Endothelial cell of umbilical vein (primary cell): ENCODE data around the gene TREM2. TPM values are rescaled to one million over a fixed set of nuclear protein-coding genes. Genes with fewer than 3 reads are reported as not detected.

Experiments used
- BruUV-seq: library from RNA; stranded (reverse); fragments of 400-500 nt; replicated peaks from 2 replicates; lab custom pipeline; 2021; lab: Mats Ljungman, UMichigan
- CTCF ChIA-PET: fragments of 300-600, 350-600 bp; sonication (Branson Sonifier 250); formaldehyde crosslinking; loops from one replicate; lab custom pipeline; 2021; ENCODE audit warnings: antibody characterized with exemption, inconsistent platforms; lab: Charles Lee
- POLR2A ChIA-PET: fragments of 300-600, 350-600 bp; sonication (Branson Sonifier 250); formaldehyde crosslinking; loops from one replicate; lab custom pipeline; 2021; ENCODE audit warnings: antibody characterized with exemption, inconsistent platforms; lab: Charles Lee
- DNase-seq: peaks from one replicate; pipeline ENCODE4 v3.0.0-alpha.2; 2011; ENCODE audit warnings: low read depth, low spot score
- FAIRE-seq: peaks from 2 replicates; lab custom pipeline; 2011; peaks lifted over from hg19 to GRCh38; lab: Jason Lieb, UNC
- H2AFZ ChIP-seq: 2 replicates; pipeline ENCODE4 v1.6.0; 2012; ENCODE audit warnings: low read depth, low read length, control low read depth, inconsistent platforms
- H3K27ac ChIP-seq: 2 replicates; pipeline ENCODE4 v1.5.1; 2011; ENCODE audit warnings: low read depth, mild to moderate bottlenecking, control low read depth, low read length, moderate library complexity; ENCODE audit not compliant: insufficient read depth
- H3K27me3 ChIP-seq, 2 experiments: 2 replicates each; pipeline versions ENCODE4 v1.6.0 to v1.6.1; 2011; ENCODE audit warnings: low read length in 2 of 2, mixed read lengths in 1 of 2; ENCODE audit not compliant: control insufficient read depth in 2 of 2, insufficient read depth in 2 of 2
- H3K36me3 ChIP-seq, 2 experiments: 2 replicates in 1 of 2; 3 replicates in 1 of 2; pipeline ENCODE4 v1.5.1; 2011; ENCODE audit warnings: low read length in 2 of 2, mild to moderate bottlenecking in 1 of 2, moderate library complexity in 1 of 2; ENCODE audit not compliant: control insufficient read depth in 2 of 2, insufficient read depth in 2 of 2; ENCODE audit errors: extremely low read depth in 1 of 2
- H3K4me1 ChIP-seq: 3 replicates; pipeline ENCODE4 v1.5.1; 2011; ENCODE audit warnings: mild to moderate bottlenecking, low read length; ENCODE audit not compliant: control insufficient read depth, insufficient read depth; ENCODE audit errors: extremely low read depth
- H3K4me2 ChIP-seq: 2 replicates; pipeline ENCODE4 v1.6.1; 2011; ENCODE audit warnings: low read length, control low read depth, mixed read lengths; ENCODE audit not compliant: insufficient read depth
- H3K4me3 ChIP-seq, 3 experiments: fragments of 200-600 bp in 1 of 3; sonication (generic), shearing (Covaris generic) in 1 of 3; replicated peaks in 1 of 3; 2 replicates each; pipeline ENCODE4 v1.5.1; 2011 to 2016; ENCODE audit warnings: control low read depth in 3 of 3, low read length in 3 of 3, mild to moderate bottlenecking in 2 of 3, inconsistent platforms in 1 of 3, low read depth in 1 of 3, moderate library complexity in 1 of 3; ENCODE audit not compliant: insufficient read depth in 1 of 3
- H3K79me2 ChIP-seq: 2 replicates; pipeline ENCODE4 v1.6.0; 2012; ENCODE audit warnings: low read length, inconsistent platforms; ENCODE audit not compliant: control insufficient read depth, insufficient read depth
- H3K9ac ChIP-seq: replicated peaks from 2 replicates; pipeline ENCODE3; 2011; ENCODE audit warnings: low read length, control low read depth; ENCODE audit not compliant: insufficient read depth; ENCODE audit errors: extremely low read depth
- H3K9me1 ChIP-seq: replicated peaks from 3 replicates; pipeline ENCODE4 v1.6.0; 2011; ENCODE audit warnings: mild to moderate bottlenecking, low read length; ENCODE audit not compliant: control insufficient read depth, insufficient read depth; ENCODE audit errors: extremely low read depth
- H3K9me3 ChIP-seq: replicated peaks from 2 replicates; pipeline ENCODE4 v1.5.1; 2012; ENCODE audit warnings: low read length, inconsistent platforms; ENCODE audit not compliant: control insufficient read depth, insufficient read depth
- H4K20me1 ChIP-seq: replicated peaks from 2 replicates; pipeline ENCODE3; 2011; ENCODE audit warnings: mild to moderate bottlenecking, low read length; ENCODE audit not compliant: control insufficient read depth, insufficient read depth; ENCODE audit errors: extremely low read depth
- CTCF ChIP-seq, 2 donors: IDR thresholded peaks; 1 replicate in 1 of 2; 2 replicates in 1 of 2; pipeline ENCODE4 v1.5.1; 2011; ENCODE audit warnings: low read length in 2 of 2, mild to moderate bottlenecking in 2 of 2, moderate library complexity in 2 of 2, control low read depth in 1 of 2, inconsistent platforms in 1 of 2, low read depth in 1 of 2; ENCODE audit not compliant: insufficient read depth in 1 of 2; ENCODE audit errors: extremely low read depth in 1 of 2
- EZH2 ChIP-seq: IDR thresholded peaks from 2 replicates; pipeline ENCODE4 v1.6.1; 2012; ENCODE audit warnings: borderline replicate concordance, low read depth, mild to moderate bottlenecking, moderate library complexity, low read length, inconsistent platforms; ENCODE audit not compliant: severe bottlenecking
- FOS ChIP-seq: IDR thresholded peaks from 2 replicates; pipeline ENCODE4 v1.6.1; 2011; ENCODE audit warnings: mild to moderate bottlenecking, low read length, moderate library complexity, borderline replicate concordance; ENCODE audit not compliant: insufficient read depth
- GATA2 ChIP-seq: IDR thresholded peaks from 2 replicates; pipeline ENCODE4 v1.7.0; 2011; ENCODE audit warnings: low read depth, mild to moderate bottlenecking, moderate library complexity, mixed read lengths, low read length; ENCODE audit not compliant: insufficient read length, insufficient read depth
- JUN ChIP-seq: IDR thresholded peaks from 2 replicates; pipeline ENCODE4 v1.6.1; 2011; ENCODE audit warnings: borderline replicate concordance, low read depth; ENCODE audit not compliant: insufficient read length, insufficient read depth
- MAX ChIP-seq: IDR thresholded peaks from 2 replicates; pipeline ENCODE4 v1.6.1; 2011; ENCODE audit not compliant: insufficient read depth, insufficient read length
- MYC ChIP-seq: IDR thresholded peaks from one replicate; pipeline ENCODE4 v1.6.1; 2011; ENCODE audit warnings: mild to moderate bottlenecking, low read depth, low read length
- POLR2A ChIP-seq: IDR thresholded peaks from 2 replicates; pipeline ENCODE4 v1.6.1; 2012; ENCODE audit warnings: low read depth, mild to moderate bottlenecking, control low read depth, low read length
- POLR2AphosphoS5 ChIP-seq: IDR thresholded peaks from 2 replicates; pipeline ENCODE4 v1.6.1; 2012; ENCODE audit warnings: low read depth, mild to moderate bottlenecking, control low read depth, low read length, moderate library complexity; ENCODE audit not compliant: insufficient read depth
- dilution Hi-C: fragments of 300-500 bp; cut with MboI; formaldehyde crosslinking; loops from one replicate; pipeline ENCODE4 v1.15.0; 2019; ENCODE audit warnings: low sequenced_read_pairs; ENCODE audit not compliant: extremely low pct_ligation_motif_present
- intact Hi-C: fragments of 100-400 bp; cut with micrococcal nuclease; formaldehyde crosslinking; loops from one replicate; pipeline ENCODE4 v1.10.0; 2022
- polyA plus RNA-seq, 4 experiments: library from polyadenylated mRNA; depleted of rRNA in 3 of 4; stranded (reverse) in 3 of 4; unstranded in 1 of 4; fragments of >200 nt; gene quantifications; 2 replicates each; pipeline versions ENCODE4 v1.2.1 to v1.2.3, GENCODE V29; 2011 to 2012; ENCODE audit warnings: missing spikeins in 1 of 4
- total RNA-seq: library from RNA; stranded (reverse); gene quantifications from 2 replicates; pipeline ENCODE4 v1.2.3, GENCODE V29; 2021

Gene TREM2
- total and polyA plus RNA-seq, 2 donors (not counting 3 experiments of a cell fraction or from before 2014, with no cell fraction given), result not detected

GRCh38 chr6:41160933-41161332 lies 2.0 kb downstream of the TREM2 start:
- Histone ChIP-seq H3K27me3 (no peaks in the 10 kb centered on the region), H4K20me1 (no peaks in the 10 kb centered on the region), H3K9ac (no peak overlapping the region), H3K36me3 (no peaks in the 10 kb centered on the region), H3K4me3 (no peak overlapping the region), H3K27ac (no peak overlapping the region), H3K9me3 (no peaks in the 10 kb centered on the region), H3K4me2 (no peak overlapping the region), H3K9me1 (no peaks in the 10 kb centered on the region), H3K79me2 (no peaks in the 10 kb centered on the region), H2AFZ (no peak overlapping the region), H3K4me1 (no peaks in the 10 kb centered on the region)
- dilution Hi-C loops (no loop called here), intact Hi-C loops (no loop called here)
- TF ChIP-seq POLR2A (no peak), GATA2 (no peak), EZH2 (no peak), CTCF (IDR thresholded peaks at IDR 0.05; ENCODE audit: extremely low read depth in 1 of 2, insufficient read depth in 1 of 2, low read depth in 1 of 2, low read length in 2 of 2) (no peak), MAX (no peak), FOS (no peak), MYC (no peak), POLR2AphosphoS5 (no peak), JUN (no peak)
- POLR2A ChIA-PET, result no interaction called here
- no TSS peak for BruUV-seq
- FAIRE-seq (no peak), DNase-seq (no peak)
- CTCF ChIA-PET, result no interaction called here
